ENCODE data around the gene IL9.
A peak's percentile ranks its signal among the peaks of the same experiment; 100 is the strongest.

The IL9 gene

GRCh38 chr5:135895474-135896006 is at the start of gene IL9:
Gene IL9 (minus strand): TSS chr5:135895841. CDS start chr5:135895816, 25 bp downstream.
- peak in 1 of 42 donors; percentile 39 for DNase-seq
- intact Hi-C loops (cut with DNase I), result no loop called here

DNA sequence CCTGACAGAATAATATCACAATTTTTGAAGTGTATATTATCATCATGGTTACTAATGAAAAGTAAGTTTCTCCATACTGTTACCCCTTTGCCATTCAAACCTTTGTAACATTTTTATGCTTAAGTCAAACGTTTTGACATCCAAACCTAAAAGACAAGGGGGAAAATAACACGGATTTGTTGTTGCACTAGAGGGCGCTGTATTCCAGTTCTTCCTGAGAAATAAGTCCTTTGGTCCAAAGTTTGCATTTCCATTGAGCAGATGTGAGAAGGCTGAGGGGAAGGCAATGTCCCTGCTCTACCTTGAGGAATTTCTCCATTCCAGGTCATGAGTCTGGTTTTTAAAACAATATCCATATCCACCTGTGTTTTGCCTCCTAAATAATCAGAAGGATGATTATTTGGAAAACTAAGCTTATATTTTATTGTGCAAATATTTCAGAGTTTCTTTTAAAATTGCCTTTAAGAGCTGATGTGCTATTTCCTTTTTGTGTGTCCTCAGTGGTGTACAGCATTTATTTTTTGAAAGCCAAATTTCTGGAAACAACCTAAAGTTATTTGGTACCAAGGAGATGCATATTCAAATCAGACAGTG is 49.4 kb upstream of the IL9 start:
- intact Hi-C loops (cut with DNase I), result loop anchor here (10.0 kb wide), 1 partner anchor 260 kb away; no protein-coding TSS in a partner anchor
- peak in 31 of 42 donors; percentile 1 to 85 (median 52) for DNase-seq

DNA sequence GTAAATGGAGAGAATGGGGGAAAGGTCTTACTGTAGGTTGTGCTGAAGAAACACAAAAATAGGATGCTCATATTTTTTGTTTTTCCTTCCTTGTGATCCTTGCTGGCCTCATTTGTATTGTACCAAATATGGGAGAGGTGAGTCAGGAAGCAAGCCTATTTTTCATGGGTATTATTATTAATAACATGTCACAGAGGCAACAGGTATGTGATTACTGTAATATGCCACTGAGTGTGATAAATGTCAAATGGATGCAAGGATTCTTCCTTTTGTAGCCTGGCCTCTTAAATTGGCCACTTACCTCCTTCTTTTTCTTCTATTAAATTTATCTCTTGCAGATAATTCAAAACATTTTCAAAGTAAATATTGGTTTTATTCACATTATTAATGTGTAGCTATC is 48.9 kb upstream of the IL9 start:
- intact Hi-C loops (cut with DNase I), result loop anchor here (10.0 kb wide), 1 partner anchor 260 kb away; no protein-coding TSS in a partner anchor
- no peak for DNase-seq

- intact Hi-C loops (cut with DNase I), result loop anchor here (10.0 kb wide), 1 partner anchor 263 kb away; no protein-coding TSS in a partner anchor
- DNase-seq, result no peak
These were observed 46.6 kb upstream of the IL9 start for GRCh38 chr5:135942202-135942771.

GRCh38 chr5:135941711-135942110 is 46.1 kb upstream of the IL9 start:
- DNase-seq, result no peak
- intact Hi-C loops (cut with DNase I), result loop anchor here (10.0 kb wide), 1 partner anchor 263 kb away; no protein-coding TSS in a partner anchor

GRCh38 chr5:135937245-135937911 is 41.7 kb upstream of the IL9 start:
- DNase-seq, result no peak
- intact Hi-C loops (cut with DNase I), result no loop called here

DNA sequence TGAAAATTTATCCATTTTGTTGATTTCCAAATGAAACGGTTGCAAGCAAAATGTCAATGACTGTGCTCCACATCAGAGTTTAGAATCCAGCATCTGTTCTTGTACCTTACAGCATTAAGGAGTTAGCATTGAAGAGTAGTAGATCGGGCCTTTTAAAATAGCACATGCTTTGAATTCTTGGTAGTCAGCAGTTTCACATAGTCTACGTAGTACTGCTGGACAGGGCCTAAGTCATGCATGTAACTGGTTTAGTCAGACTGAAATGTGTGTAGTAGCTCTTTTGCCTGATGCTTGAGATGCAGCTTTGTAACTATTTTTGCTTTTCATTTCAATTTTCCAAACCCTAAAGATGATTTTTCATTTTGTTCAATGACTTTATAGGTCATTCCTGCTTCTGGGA is 39.3 kb upstream of the IL9 start:
- no peak for DNase-seq
- intact Hi-C loops (cut with DNase I), result no loop called here

- no peak for DNase-seq
- intact Hi-C loops (cut with DNase I), result no loop called here
These were observed 35.3 kb upstream of the IL9 start for GRCh38 chr5:135930949-135931295.

GRCh38 chr5:135930029-135930948 is 34.6 kb upstream of the IL9 start:
- intact Hi-C loops (cut with DNase I), result no loop called here
- DNase-seq, result peak in 2 of 42 donors; percentile 2 to 26

DNA sequence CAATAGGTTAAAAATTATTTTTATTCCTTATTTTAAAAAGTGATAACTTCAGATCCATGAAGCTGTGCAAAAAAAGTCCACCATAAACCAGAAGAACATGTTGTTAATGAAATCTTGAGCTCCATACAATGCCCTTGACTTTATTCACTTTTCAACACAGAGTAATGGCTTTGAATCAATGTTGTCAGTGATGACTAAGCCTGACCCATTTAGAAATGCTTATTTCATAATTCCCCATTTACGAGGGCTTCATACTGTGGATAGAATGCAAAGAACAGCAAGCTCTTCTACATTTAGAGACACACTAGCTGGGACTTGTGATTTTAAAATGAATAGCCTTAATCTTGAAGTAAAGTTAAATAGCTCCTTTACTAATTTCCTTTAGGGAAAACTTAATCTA is 25.7 kb upstream of the IL9 start:
- intact Hi-C loops (cut with DNase I), result no loop called here
- no peak for DNase-seq

- no peak for DNase-seq
- intact Hi-C loops (cut with DNase I), result no loop called here
These were observed 24.6 kb upstream of the IL9 start for GRCh38 chr5:135920199-135920598.

GRCh38 chr5:135916638-135917263 is 21.1 kb upstream of the IL9 start:
- intact Hi-C loops (cut with DNase I), result no loop called here
- DNase-seq, result no peak

GRCh38 chr5:135915466-135916001 is 19.9 kb upstream of the IL9 start:
- intact Hi-C loops (cut with DNase I), result no loop called here
- DNase-seq, result no peak

DNA sequence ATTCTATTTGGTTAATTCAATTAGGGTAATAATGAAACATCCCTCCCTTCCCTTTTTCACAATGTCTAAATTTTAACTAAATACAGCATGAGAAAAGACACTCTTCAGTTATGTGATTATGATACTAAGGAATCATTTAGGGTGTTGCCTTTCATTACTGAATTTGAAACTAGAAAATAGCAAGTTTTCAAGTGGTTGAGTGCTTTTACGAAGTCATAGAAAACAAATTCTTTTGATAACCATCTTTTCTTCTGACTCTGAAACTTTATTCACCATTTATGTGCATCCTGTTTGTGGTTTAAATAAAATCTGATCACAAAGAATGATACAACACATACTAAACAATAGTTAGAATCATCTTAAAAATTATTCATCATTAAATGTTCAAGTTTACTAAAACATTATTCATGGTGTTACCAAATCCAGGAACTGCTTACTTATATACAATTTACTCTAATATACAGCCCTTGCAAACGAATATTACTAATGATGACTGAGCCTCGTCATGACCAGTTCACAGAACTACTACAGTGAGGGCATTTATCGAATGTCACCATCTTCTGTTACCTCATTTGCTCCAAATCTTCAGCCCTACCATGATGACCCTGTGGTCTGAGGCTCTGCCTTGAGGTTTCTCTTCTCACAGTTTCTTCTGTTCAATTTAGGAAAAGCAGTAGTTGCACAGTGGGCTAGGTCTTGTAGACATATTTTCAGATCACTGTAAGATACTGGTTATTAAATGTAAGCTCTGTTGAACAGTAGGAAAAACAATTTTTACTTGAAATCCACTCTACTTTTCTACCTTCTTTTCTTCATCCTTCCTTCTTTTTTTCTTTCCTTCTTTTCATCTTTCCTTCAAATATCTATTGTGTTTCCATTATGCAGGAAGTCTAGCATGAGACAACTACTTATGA is 18.3 kb upstream of the IL9 start:
- intact Hi-C loops (cut with DNase I), result loop anchor here (2.0 kb wide), 1 partner anchor 63 kb away; no protein-coding TSS in a partner anchor
- no peak for DNase-seq

GRCh38 chr5:135905144-135905543 is 9.5 kb upstream of the IL9 start:
- DNase-seq, result no peak
- intact Hi-C loops (cut with DNase I), result no loop called here

DNA sequence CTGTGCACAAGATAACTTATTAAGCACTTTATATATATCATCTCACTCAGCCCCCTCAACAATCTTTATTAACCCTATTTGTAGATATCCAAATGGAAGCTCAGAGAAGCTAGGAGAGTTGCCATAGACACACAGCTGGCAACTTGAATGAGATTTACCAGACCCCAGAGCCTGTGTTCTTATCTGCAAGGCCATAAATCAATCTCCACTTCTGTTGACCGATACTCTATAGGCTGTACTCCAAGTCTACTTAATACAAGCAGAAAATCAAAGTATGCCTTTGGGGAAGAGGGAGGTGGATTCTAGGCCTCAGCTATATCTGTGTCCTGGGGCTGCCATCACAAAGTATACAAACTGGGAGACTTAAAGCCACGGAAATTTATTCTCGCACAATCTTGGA is 6.0 kb upstream of the IL9 start:
- intact Hi-C loops (cut with DNase I), result no loop called here

DNA sequence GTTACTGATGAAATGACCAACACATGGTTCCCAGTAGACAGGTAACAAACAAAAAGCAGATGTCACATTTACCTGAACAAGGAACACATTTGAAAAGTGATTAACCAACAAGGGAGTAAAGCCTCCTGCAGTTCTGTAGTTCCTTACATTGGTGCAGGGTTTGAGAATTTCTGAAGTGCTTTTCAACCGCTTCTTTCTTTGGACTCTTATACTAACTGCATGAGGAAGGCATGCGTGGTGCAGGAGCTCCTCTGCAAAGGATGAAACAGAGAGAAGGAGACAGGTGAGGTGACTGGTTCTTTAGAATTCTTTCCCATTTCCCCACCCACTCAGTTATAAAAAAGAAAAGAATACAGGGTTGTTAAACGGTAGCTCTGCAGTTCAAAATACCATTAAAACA is 4.6 kb upstream of the IL9 start:
- DNase-seq, result peak in 3 of 42 donors; percentile 26 to 51 (median 26)
- intact Hi-C loops (cut with DNase I), result no loop called here

More for the DNA sequence above, 6.0 kb upstream of the IL9 start:
- no peak for DNase-seq

Measured in head of caudate nucleus (tissue), 42 donors.